Vein endothelial cell (primary cell): ENCODE results near the gene GATM. TPM values are rescaled to one million over a fixed set of nuclear protein-coding genes. Genes with fewer than 3 reads are reported as not detected.

Source experiments
- small RNA-seq: library from RNA; depleted of rRNA; stranded (forward); fragments of <200 nt; gene quantifications from one replicate; pipeline ENCODE3, GENCODE V24; 2012
- total RNA-seq: library from RNA; depleted of rRNA; stranded (reverse); fragments of >200 nt; gene quantifications from 2 replicates; pipeline ENCODE4 v1.2.3, GENCODE V29; 2012

GATM gene
- 0.65 and 1.2 TPM in 2 replicates for total RNA-seq

GRCh38 chr15:45378149-45378912 lies at the start of gene GATM:
Gene GATM (minus strand): TSS chr15:45378544. CDS start chr15:45378453, 91 bp downstream.

Small RNAs within 50 kb of the gene (small RNA-seq; reads per million reads assigned to genes)
- gene RNU6-953P: not detected

Other genes with a start within 250 kb of the GATM start
- gene DUOXA1, start 248.7 kb downstream of the GATM start, total RNA-seq: not detected in 2 replicates
- not detected in 2 replicates for gene DUOX1, start 248.6 kb downstream of the GATM start, total RNA-seq
- 2.6 and 5.9 TPM in 2 replicates for gene SHF, start 190.6 kb downstream of the GATM start, total RNA-seq
- not detected in 2 replicates for gene SLC28A2, start 126.3 kb downstream of the GATM start, total RNA-seq
- gene SLC30A4, start 144.2 kb upstream of the GATM start, total RNA-seq: 5.9 and 6.4 TPM in 2 replicates
- gene BLOC1S6, start 208.8 kb upstream of the GATM start, total RNA-seq: 61.1 and 72.9 TPM in 2 replicates